ENCODE data around the gene PTAFR.

Gene PTAFR

GRCh38 chr1:28175955-28176485 is 470 bp downstream of the PTAFR start:
- no peak for DNase-seq

- no peak for DNase-seq
These were observed 2.6 kb downstream of the PTAFR start for GRCh38 chr1:28173980-28174297.

- peak; percentile 45 for DNase-seq
These were observed 3.1 kb downstream of the PTAFR start for GRCh38 chr1:28173151-28173979.

GRCh38 chr1:28172713-28173150 is 3.8 kb downstream of the PTAFR start:
- no peak for DNase-seq

GRCh38 chr1:28171246-28171645 is 5.2 kb downstream of the PTAFR start:
- no peak for DNase-seq

- no peak for DNase-seq
These were observed 6.4 kb downstream of the PTAFR start for GRCh38 chr1:28170001-28170596.

GRCh38 chr1:28163496-28164161 is 12.9 kb downstream of the PTAFR start:
- peak; percentile 31 for DNase-seq

- no peak for DNase-seq
These were observed 14.3 kb downstream of the PTAFR start for GRCh38 chr1:28162151-28162550.

GRCh38 chr1:28161751-28162150 is 14.7 kb downstream of the PTAFR start:
- no peak for DNase-seq

GRCh38 chr1:28160782-28161266 is 15.7 kb downstream of the PTAFR start:
- DNase-seq: no peak

GRCh38 chr1:28159680-28160079 is 16.8 kb downstream of the PTAFR start:
- no peak for DNase-seq

GRCh38 chr1:28159243-28159642 is 17.2 kb downstream of the PTAFR start:
- no peak for DNase-seq

- no peak for DNase-seq
These were observed 18.6 kb downstream of the PTAFR start for GRCh38 chr1:28157894-28158293.

- no peak for DNase-seq
These were observed 19.7 kb downstream of the PTAFR start for GRCh38 chr1:28156821-28157220.

- DNase-seq: no peak
These were observed 20.9 kb downstream of the PTAFR start for GRCh38 chr1:28155628-28156027.

- no peak for DNase-seq
These were observed 22.4 kb downstream of the PTAFR start for GRCh38 chr1:28154078-28154594.

- DNase-seq: no peak
These were observed 26.2 kb downstream of the PTAFR start for GRCh38 chr1:28150125-28150780.

- no peak for DNase-seq
These were observed 27.7 kb downstream of the PTAFR start for GRCh38 chr1:28148880-28149195.

GRCh38 chr1:28147264-28148094 is 29.0 kb downstream of the PTAFR start:
- no peak for DNase-seq

- DNase-seq: no peak
These were observed 30.8 kb downstream of the PTAFR start for GRCh38 chr1:28145728-28146127.

- no peak for DNase-seq
These were observed 32.0 kb downstream of the PTAFR start for GRCh38 chr1:28144203-28145135.

All from right hindlimb (tissue), 1 donor.